Cortex of kidney (tissue), 1 donor: Measurements from ENCODE around the gene E2F4.
A peak's percentile ranks its signal among the peaks of the same experiment; 100 is the strongest.

ENCODE experiments used
- DNase-seq: peaks from one replicate; lab custom pipeline; 2025; lab: John Stamatoyannopoulos, UW

Gene E2F4

DNA sequence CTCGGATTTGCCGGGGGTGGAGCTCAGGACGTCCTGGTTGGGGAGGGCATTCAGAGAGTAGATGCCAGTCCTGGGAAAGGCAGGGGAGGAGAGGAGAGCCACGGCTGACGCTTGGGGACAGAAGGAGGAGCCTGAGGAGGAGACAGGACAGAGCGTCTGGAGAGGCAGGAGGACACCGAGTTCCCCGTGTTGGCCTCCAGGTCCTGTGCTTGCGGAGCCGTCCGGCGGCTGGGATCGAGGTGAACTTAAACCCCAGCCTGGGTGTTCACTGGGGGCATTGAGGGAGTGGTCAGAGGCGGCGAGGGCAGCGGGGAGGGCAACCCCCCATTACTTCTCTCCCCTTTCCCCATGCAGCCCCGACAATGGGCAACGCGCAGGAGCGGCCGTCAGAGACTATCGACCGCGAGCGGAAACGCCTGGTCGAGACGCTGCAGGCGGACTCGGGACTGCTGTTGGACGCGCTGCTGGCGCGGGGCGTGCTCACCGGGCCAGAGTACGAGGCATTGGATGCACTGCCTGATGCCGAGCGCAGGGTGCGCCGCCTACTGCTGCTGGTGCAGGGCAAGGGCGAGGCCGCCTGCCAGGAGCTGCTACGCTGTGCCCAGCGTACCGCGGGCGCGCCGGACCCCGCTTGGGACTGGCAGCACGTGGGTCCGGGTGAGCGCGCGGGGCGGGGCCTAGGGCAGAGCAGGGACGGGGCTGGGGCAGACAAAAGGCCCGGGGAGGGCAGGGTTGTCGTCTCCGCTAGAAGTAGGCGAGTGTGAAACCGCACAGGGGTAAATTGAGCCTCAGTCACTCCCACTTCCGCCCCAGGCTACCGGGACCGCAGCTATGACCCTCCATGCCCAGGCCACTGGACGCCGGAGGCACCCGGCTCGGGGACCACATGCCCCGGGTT, 17.9 kb upstream of the E2F4 start:
- DNase-seq = peak; percentile 38

DNA sequence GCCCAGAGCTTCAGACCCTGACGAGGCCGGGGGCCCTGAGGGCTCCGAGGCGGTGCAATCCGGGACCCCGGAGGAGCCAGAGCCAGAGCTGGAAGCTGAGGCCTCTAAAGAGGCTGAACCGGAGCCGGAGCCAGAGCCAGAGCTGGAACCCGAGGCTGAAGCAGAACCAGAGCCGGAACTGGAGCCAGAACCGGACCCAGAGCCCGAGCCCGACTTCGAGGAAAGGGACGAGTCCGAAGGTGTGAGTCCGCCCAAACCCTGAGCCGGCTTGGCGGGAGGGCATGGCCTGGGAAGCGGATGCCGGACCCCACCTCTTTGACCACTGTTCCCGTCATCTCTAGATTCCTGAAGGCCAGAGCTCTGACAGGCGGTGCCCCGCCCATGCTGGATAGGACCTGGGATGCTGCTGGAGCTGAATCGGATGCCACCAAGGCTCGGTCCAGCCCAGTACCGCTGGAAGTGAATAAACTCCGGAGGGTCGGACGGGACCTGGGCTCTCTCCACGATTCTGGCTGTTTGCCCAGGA, 17.2 kb upstream of the E2F4 start:
- DNase-seq = no peak

DNA sequence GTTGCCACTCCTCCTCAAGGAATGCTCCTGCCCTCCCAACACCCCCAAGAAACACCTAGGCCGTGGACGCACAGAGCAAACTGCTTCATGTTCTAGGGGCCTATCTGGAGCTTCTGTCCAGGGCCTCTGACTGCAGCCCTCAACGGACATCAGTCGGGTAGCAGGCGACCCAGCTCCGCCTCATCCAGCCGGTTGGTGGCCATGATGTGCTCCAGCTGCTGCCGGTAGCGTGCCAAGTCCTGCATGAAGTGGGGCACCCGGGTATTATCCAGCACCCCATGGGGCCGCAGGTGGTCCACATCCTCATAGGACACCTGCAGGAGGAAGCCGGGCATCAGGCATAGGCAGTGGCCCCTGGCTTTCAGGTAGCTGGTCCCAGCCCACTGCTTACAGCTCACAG, 15.3 kb upstream of the E2F4 start:
- DNase-seq = no peak

DNA sequence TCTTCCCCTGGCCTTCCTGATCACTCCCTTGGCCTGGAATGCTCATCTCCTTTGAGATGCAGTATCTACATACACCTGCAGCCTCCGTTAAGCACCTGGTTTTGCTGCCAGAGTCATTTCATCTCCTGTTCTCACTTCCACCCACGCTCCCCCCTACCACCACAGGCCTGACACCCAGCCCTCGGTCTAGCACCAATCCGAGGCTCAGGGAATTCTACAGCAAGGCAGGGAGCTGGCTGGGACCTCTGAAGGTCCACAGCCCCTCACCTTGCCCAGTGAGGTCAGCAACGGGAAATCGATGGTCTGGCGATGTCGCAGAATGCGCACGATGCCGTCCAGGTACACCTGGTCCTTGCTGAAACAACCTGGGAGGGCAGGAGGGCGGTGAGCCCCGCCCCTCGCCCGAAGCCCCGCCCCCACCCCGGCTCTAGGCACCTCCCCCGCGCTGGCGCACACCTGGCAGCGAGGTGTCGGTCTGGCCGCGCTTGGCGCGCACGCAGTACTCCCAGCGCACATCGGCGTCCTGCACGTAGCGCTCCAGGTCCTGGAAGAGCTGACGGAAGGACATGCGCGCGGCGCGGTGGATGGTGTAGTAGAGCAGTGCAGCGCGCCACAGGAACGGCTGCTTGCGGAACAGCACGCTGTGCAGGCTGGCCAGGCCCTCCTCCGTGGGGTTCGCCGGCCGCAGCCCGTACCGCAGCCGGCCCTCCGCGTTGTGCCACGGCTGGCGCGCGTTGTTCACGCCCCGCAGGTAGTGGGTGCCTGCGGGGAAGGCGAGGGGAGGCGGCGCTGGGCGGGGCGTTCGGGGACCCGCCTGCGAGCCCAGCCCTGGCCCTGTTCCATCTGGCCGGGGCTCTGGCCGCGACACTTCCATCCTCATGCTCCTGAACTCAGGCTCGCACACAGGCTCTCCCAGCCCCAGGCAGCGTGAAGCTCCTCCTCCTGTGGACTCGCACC, 13.9 kb upstream of the E2F4 start:
- no peak for DNase-seq

DNA sequence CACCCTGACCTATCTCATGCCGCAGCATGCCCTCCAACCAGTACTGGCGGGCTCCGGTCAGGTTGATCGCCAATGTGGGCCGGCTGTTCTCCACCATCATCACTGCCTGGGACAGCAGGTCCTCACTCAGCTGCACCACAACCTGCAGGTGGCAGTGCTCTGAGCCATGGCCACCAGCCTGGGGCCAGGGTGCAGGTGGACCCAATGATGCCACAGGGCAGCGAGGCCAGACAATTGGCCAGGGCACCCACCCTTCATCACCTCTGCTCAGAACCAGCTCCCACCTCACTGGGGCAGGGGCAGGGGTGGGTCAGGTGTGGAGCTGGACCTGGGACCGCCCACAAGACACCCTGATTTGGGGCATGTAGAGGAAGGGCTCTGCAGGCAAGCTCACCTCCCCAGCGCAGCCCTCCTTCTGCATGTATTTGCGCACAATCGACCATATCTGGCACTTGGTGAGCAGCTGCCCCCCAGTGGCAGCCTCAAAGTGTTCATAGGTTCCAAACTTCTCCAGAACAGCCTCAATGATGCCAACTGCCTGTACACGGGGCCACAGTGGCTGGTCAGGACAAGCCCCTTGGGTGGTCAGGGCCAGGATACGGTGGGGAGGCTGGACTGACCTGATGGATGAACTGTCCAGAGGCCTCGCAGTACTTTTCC, 12.4 kb upstream of the E2F4 start:
- no peak for DNase-seq

DNA sequence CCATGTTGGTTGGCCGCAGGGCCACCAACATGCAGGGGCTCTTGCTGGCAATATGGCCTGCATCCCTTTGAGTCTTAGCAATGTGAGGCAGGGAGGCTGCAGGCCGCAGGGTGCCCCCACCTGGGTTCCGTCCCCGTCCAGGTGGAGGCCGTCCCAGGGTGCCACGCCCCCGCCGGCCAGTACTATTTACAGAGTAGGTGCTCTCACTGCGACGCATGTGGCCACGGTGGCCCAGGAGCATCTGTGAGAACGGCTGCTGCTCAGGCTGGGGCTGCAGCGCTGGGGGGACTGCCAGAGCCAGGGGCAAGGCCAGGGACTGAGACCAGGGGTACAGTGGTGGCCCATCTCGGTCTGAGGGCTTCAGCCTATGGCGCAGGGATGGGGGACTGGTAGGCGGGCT, 11.8 kb upstream of the E2F4 start:
- no peak for DNase-seq

DNA sequence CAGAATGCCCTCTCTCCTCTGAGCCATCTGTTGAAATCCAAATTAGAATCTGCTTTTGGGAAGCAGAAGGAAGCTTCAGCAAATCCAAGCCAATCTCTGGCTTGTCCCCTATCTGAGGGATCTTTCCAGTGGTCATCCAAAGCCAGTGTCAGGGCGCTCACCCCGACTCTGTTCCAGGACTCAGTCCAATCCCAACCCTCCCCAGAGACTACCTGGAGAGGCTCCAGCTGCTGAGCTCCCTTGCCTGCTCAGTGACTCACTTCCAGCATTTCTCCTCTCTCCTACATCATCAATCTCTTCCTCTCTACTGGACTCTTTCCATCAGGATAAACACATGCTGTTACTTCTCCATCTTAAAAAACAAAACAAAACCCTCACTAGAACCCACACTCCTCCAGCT, 10.6 kb upstream of the E2F4 start:
- no peak for DNase-seq

DNA sequence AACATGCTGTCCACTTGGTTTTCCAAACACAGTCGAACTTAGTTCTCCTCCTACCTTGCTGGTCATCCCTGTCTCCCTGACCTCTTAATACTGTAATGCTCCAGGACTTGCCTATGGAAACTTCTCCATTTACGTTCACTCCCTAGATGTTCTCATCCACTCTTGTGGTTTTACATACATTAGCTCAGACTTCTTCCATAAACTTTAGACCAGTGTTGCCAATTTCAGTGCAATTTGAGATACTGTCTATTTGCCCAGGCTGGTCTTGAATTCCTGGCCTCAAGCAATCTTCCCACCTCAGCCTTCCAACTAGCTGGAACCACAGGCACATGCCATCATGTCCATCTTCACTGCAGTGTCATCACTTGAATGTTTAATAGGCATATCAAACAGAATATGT, 9.7 kb upstream of the E2F4 start:
- no peak for DNase-seq

DNA sequence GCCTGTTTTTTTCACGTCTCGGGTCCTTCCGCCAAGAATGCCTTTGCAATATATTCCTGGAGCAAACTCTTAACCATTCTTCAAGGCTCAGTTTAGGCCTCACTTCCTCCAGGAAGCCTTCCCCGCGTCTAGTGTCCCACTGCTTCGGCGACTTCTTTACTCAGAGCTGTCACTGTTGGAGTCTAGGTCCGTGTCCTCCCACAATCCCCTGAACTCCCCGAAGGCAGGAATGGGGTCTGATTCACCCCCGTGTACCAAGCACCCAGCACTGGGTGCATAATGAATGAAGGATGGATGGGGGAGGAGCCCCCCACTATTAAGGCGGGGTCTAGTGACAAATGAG, 8.7 kb upstream of the E2F4 start:
- no peak for DNase-seq

DNA sequence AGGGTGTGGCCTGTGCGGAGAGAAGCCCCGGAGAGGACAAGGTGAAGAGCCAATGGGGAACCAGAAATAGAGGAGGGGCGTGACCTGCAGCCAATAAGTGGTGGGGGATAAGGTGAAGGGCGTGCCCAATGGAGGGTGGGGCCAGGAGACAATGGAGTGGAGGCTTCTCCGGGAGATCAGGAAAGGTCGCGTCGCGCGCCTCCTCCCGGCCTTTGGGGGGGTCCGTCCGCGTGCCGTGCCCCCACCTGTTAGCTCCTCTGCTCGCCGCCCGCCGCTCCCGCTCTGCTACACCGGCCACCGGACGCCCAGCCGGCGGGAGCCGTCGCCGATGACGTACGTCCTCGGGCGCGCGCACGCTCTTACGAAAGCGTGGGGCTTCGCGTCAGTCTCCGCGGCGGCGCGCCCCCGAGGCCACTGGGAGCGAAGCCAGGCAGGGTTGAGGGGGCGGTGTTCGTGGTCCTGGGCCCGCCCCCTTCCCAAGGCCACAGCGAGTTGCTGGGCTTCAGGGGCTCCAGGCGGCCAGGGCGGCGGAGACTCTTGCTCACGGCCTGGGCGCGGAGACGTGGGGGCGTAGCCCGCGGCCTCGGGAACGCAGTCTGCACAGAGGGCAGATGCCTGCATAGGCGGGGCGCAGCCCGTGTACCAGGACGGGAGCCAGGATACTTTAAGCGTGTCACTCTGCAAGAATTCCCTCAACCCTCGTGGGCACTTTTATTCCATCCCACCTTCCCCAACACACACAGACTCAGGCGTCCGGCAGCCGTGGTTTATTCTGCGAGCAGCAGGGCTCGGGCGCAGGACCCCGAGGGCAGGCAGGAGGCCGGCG, 8.1 kb upstream of the E2F4 start, which contains the start of gene MATCAP1:
TSS of gene MATCAP1 (minus strand) at position 337 of the 826 bp plus-strand sequence. CDS start 3,353 bp downstream, outside the sequence.
- DNase-seq = peak; percentile 47

DNA sequence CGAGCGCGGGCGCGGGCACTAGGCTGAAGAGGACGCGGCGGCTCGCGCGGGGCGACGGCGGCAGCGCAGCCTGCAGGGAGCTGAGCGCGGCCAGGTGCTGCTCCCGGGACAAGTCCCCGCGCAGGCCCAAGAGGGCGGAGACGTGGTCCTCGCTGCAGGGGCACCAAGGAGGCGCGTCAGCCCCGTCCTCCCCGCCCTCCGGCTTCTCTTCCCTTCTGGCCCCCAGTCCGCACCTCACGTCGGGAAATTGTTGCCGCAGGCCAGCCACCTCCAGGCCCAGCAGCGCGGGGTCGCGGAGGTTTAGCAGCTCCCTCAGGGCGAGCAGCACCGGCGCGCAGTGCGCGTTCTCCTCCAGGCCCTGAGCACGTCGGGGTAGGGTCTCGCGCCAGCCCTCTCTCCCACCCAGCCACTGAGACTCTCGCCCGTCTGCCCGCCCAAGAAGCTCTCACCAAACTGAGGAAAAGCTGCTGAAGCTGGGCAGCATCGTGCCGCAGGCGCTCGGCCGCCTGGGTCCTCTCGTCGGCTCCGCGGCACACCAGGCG, 7.4 kb upstream of the E2F4 start:
- no peak for DNase-seq

DNA sequence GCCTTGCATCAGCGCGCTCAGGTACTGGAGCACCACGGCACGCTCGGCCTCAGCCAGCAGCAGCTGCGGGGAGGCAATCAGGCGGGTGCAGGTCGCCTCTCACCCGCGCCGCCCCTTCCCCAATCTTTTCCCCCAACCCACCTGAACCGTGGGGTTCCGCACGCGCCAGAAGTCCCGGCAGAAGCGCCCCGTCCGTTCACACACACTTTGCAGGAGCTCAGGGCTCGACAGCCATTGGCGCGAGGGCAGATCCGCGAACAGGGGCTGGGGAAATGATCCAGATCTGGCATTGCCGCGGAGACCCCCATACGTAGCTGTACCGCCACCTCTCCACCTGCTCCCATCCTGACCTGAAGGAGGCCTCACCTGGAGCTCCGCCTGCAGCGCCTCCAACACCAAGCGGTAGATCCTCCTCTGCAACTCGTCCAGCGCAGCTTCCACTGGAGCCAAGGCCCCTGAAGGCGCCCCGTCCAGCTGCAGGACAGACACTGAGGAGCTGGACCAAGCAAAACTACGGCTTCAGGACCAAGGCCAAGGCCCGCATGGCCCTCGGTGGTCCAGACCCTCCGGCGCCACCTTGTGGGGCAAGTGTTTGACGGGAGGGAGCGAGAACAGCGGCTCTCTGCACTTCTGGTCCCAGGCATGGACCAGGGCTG, 6.8 kb upstream of the E2F4 start:
- DNase-seq = no peak

DNA sequence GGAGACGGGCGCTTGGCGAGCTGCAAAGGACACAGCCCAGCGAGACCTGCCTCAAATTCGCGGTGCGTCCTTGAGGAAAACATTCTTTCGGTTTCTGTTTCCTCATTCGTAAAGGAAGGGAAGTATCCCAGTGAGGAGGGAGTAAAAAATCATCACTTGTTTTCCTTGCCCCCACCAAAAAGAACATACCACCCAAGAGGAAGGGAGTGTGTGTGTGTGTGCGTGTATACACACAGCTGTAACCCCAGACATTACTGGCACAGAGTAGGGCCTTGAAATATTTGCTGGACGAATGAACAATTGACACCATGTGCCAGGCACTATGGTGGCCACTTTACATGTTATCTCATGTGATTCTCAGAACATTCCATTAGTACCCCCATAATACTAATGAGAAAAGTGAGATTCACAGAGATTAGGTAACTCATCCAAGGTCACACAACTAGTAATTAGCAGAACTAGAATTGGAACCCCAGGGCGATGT, 6.3 kb upstream of the E2F4 start:
- no peak for DNase-seq

DNA sequence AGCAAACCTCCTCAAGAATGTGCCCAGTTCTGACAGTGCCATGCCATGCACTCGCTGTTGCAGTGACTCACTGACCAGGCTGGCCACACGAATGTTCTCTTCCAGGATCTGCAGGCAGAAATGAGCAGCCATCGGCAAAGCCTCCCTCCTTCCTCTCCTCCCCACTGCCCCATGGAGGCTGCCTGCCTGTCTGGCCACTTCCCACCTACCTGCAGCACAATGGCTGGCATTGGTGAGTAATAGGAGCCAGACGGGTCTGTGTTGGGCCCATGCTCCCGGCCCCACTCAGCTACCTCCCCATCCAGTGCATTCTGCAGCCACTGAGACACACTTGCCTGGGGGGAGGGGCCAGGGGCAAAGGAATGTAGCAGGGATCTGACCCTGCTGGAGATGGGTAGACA, 5.4 kb upstream of the E2F4 start:
- DNase-seq = no peak

DNA sequence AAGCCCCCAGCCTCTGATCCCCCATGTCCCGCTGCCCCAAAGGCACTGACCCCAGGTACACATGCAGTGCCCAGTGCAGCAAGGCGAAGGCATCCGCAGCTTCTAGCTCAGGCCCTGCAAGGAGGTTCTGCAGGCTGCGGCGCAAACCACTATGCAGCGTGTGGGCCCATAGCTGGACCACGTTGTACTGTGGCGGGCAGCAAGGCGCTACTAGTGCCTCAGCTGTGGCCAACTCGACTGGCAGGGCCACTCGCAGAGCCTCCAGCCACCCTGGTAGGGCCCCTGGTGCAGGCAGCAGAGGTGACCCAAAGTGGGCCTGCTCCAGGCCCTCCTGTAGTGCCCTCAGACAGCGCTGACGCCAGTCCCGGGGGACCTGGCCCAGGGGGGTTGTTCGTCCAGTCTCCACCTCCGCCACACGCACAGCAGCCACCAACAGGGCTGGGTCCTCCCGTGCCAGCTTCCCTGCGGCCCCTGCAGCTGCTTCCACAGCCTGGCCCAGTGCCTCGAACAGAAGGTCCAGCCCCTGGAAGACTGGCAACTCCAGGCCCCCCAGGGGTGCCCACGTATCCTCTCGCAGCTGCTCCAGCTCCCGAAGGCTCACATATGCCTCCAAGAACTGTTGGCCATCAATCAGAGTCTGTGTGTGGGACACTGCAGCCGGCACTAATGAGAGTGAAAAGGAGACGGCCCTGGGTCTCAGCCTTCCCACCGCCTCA, 4.6 kb upstream of the E2F4 start:
- no peak for DNase-seq

DNA sequence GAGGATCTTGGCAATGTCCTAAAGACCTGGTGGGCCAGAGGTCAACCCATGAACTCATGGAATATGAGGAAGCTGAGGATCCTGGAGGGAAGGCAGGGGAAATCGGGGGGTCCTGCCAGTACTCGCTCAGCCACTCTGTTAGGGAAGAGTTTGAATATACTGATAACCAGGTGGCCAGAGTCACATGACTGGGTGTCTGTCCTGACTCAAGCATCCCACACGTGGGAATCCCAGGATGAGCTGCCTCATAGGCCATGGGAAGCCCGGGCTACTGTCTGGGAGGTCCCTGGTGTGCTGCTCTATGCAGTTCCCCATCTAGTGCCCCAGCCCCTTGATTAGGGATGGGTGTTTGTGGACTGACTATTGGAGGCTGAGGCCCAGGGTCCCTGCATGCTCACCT, 3.6 kb upstream of the E2F4 start:
- no peak for DNase-seq

DNA sequence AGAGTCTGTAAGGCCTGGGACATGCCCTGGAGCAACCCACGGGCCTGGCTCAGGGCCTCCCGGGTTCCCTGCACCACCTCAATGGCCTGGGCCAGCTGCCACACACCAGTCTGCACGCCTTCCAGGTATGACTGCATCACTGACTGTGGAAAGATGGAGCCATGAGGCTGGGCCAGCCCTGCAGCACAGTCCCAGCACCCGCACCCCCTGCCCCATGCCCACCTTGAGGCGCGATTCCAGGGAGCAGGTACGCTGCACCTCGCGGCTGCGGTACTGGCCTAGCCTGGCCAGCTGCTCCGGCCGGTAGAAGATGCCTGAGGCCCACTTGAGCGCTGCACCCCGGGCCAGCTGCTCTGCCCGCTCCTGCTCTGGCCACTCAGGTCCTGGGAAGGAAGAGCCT, 3.2 kb upstream of the E2F4 start:
- DNase-seq = no peak

DNA sequence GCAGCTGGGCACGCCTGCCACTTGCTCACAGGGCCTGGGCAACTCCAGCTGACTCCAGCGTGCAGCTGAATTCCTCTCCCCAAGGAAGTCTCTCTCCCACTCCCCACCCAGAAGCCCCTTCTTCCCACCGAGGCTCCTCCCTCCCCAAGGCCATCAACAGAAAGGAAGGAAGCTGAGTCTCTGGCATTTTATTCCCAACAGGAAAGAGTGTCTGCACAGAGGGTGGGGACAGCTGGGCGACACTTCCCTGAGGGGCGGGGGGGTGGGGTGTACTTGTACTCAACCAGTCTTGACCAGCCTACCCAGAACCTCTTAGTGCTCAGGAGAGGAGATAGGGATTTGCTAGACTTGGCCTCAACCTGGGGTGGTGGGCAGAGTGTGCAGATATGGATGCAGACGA, 1.9 kb upstream of the E2F4 start, which contains the start of gene EXOC3L1:
TSS of gene EXOC3L1 (minus strand) at position 96 of the 400 bp plus-strand sequence. CDS start 460 bp downstream, outside the sequence.
- no peak for DNase-seq
